HEK293T (cell line): ENCODE data around the gene DERA.

Experiments used
- BHLHE40 ChIP-seq: fragments of 450-650 bp; IDR thresholded peaks from 2 replicates; pipeline ENCODE4 v1.6.1; 2016; ENCODE audit warnings: mild to moderate bottlenecking, moderate library complexity, borderline replicate concordance
- SP1 ChIP-seq: fragments of 450-650 bp; IDR thresholded peaks from 2 replicates; pipeline ENCODE4 v1.6.1; 2017
- SUZ12 ChIP-seq: fragments of 450-650 bp; IDR thresholded peaks from 2 replicates; pipeline ENCODE4 v1.6.1; 2016; ENCODE audit warnings: mild to moderate bottlenecking

GRCh38 chr12:15936751-15937150 is 25.6 kb downstream of the DERA start:
- no peak for TF ChIP-seq SUZ12
- TF ChIP-seq BHLHE40: no peak
- TF ChIP-seq SP1: no peak
